ENCODE measurements around the gene IQCF6.

IQCF6 gene

GRCh38 chr3:51786267-51786666 lies 7.2 kb upstream of the IQCF6 start:
- TF ChIP-seq EZH2phosphoT487 (IDR thresholded peaks at IDR 0.05; ENCODE audit: borderline replicate concordance) (no peak), CTCF (conservative IDR thresholded peaks at IDR 0.05; ENCODE audit: low read length) (no peak)
- Histone ChIP-seq H2AFZ (ENCODE audit: low read length) (no peak overlapping the region), H3K4me1 (ENCODE audit: insufficient read depth, low read length, poor library complexity, severe bottlenecking) (no peaks in the 10 kb centered on the region)

DNA sequence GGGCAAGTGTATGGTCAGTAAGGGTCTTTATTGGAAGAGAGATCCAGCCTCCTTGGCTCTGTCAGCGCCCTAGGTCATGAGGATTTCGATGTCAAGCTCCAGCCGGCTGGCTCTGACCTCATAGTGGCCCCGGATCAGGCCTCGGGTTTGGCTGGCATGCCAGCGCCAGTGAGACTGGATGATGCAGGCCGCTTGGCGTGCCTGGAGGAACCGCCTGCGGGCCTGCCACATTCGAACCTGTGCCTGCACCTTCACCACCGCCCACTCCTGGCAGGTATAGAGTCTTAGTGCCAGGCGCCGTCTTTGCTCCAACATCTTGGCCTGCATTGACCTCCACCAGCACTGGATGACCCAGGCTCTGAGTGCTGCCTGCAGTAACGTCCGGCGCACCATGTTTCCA lies 483 bp downstream of the IQCF6 start:
- Histone ChIP-seq H3K4me1 (ENCODE audit: insufficient read depth, low read length, poor library complexity, severe bottlenecking) (no peaks in the 10 kb centered on the region), H3K9me3 (ENCODE audit: insufficient read depth, low read depth, low read length) (no peaks in the 10 kb centered on the region), H3K9me2 (replicated peaks; ENCODE audit: low read depth, low read length) (no peaks in the 10 kb centered on the region), H3K4me3 (ENCODE audit: low read length, poor library complexity, severe bottlenecking) (no peak overlapping the region), H2AFZ (ENCODE audit: low read length) (no peak overlapping the region), H3K9ac (ENCODE audit: low read depth, low read length, poor library complexity, severe bottlenecking) (no peak overlapping the region), H3K79me2 (ENCODE audit: insufficient read depth, low read length) (no peaks in the 10 kb centered on the region), H3F3A (ENCODE audit: low read depth) (no peaks in the 10 kb centered on the region), H3K4me2 (ENCODE audit: low read depth, low read length, poor library complexity, severe bottlenecking) (no peak overlapping the region), H3K27me3 (ENCODE audit: insufficient read depth, low read length, poor library complexity, severe bottlenecking) (peaks cover 4% of the 10 kb centered on the region), H3K36me3 (ENCODE audit: insufficient read depth, low read length) (no peaks in the 10 kb centered on the region), H4K20me1 (ENCODE audit: insufficient read depth, low read length, poor library complexity, severe bottlenecking) (no peaks in the 10 kb centered on the region)
- TF ChIP-seq EZH2phosphoT487 (IDR thresholded peaks at IDR 0.05; ENCODE audit: borderline replicate concordance) = no peak
- no peak for TF ChIP-seq CTCF (conservative IDR thresholded peaks at IDR 0.05; ENCODE audit: low read length)

More at GRCh38 chr3:51786267-51786666, 7.2 kb upstream of the IQCF6 start:
- Histone ChIP-seq H3K4me3 (ENCODE audit: low read length, poor library complexity, severe bottlenecking) (no peak overlapping the region), H3F3A (ENCODE audit: low read depth) (no peaks in the 10 kb centered on the region), H3K9ac (ENCODE audit: low read depth, low read length, poor library complexity, severe bottlenecking) (no peak overlapping the region), H3K9me3 (ENCODE audit: insufficient read depth, low read depth, low read length) (no peaks in the 10 kb centered on the region), H4K20me1 (ENCODE audit: insufficient read depth, low read length, poor library complexity, severe bottlenecking) (no peaks in the 10 kb centered on the region), H3K27me3 (ENCODE audit: insufficient read depth, low read length, poor library complexity, severe bottlenecking) (peaks cover 7% of the 10 kb centered on the region), H3K79me2 (ENCODE audit: insufficient read depth, low read length) (no peaks in the 10 kb centered on the region), H3K36me3 (ENCODE audit: insufficient read depth, low read length) (no peaks in the 10 kb centered on the region), H3K4me2 (ENCODE audit: low read depth, low read length, poor library complexity, severe bottlenecking) (no peak overlapping the region), H3K9me2 (replicated peaks; ENCODE audit: low read depth, low read length) (no peaks in the 10 kb centered on the region)

DNA sequence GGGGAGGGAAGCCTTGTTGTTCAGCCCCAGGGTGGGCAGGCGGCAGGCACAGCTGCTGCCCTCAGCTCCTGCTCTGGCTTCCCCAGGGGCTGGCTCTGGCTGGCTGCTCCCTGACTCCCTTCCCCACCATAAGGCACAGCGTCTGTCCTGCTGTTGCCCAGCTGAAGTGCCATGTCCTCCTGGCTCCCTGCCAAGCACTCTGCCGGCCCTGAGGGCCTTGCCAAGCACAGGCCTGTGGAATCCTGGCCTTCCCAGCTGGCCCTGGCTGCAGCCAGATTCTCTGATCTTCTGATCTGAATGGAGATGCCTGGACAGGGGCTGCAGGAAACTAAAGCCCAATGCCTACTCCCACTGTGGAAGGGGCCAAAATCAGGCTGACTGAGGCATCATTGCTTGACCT lies 1.1 kb downstream of the IQCF6 start:
- TF ChIP-seq EZH2phosphoT487 (IDR thresholded peaks at IDR 0.05; ENCODE audit: borderline replicate concordance) (no peak), CTCF (conservative IDR thresholded peaks at IDR 0.05; ENCODE audit: low read length) (no peak)
- Histone ChIP-seq H3K9me3 (ENCODE audit: insufficient read depth, low read depth, low read length) (no peaks in the 10 kb centered on the region), H3K79me2 (ENCODE audit: insufficient read depth, low read length) (no peaks in the 10 kb centered on the region), H3K4me1 (ENCODE audit: insufficient read depth, low read length, poor library complexity, severe bottlenecking) (no peaks in the 10 kb centered on the region), H3K9me2 (replicated peaks; ENCODE audit: low read depth, low read length) (no peaks in the 10 kb centered on the region), H3K9ac (ENCODE audit: low read depth, low read length, poor library complexity, severe bottlenecking) (no peak overlapping the region), H3K4me2 (ENCODE audit: low read depth, low read length, poor library complexity, severe bottlenecking) (no peak overlapping the region), H2AFZ (ENCODE audit: low read length) (no peak overlapping the region), H3K27me3 (ENCODE audit: insufficient read depth, low read length, poor library complexity, severe bottlenecking) (peaks cover 8% of the 10 kb centered on the region), H4K20me1 (ENCODE audit: insufficient read depth, low read length, poor library complexity, severe bottlenecking) (no peaks in the 10 kb centered on the region), H3F3A (ENCODE audit: low read depth) (no peaks in the 10 kb centered on the region), H3K4me3 (ENCODE audit: low read length, poor library complexity, severe bottlenecking) (no peak overlapping the region), H3K36me3 (ENCODE audit: insufficient read depth, low read length) (no peaks in the 10 kb centered on the region)
